Esophagus squamous epithelium (tissue), 4 donors: ENCODE measurements around the gene PDE7B.

Experiments used
- POLR2A ChIP-seq, 4 donors: fragments of 450-650 bp; IDR thresholded peaks; one replicate each; pipeline ENCODE4 v1.6.1; 2017; ENCODE audit warnings: antibody characterized with exemption in 4 of 4, mild to moderate bottlenecking in 4 of 4, moderate library complexity in 3 of 4
- TF ChIP-seq, protein P1 (sequence below), 6 experiments: fragments of 450-650 bp in 4 of 6; fragments of 200-600 bp in 2 of 6; sonication (generic) in 2 of 6; IDR thresholded peaks; one replicate each; pipeline ENCODE4 v1.5.1; 2016 to 2019; ENCODE audit warnings: antibody characterized with exemption in 6 of 6, mild to moderate bottlenecking in 4 of 6, moderate library complexity in 4 of 6

DNA sequence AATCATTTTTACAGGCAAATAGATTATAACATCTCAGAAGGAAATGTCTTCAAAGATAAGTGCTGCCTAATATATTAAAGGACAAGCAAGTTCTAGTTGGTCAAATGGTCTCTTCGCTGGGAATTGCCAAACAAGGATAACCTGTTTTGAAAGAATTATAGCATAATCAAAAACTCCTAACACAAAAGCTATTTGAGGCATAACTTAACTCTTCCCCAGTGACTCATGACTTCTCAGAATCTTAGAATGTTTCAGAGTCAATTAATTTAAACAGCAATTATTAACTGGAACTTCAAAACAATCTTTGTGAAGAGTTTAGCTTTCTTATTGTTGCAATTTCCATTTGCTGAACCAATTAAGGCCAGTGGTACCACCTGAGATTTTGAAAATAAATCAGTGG is 272.0 kb downstream of the PDE7B start:
- TF ChIP-seq, protein P1, sequence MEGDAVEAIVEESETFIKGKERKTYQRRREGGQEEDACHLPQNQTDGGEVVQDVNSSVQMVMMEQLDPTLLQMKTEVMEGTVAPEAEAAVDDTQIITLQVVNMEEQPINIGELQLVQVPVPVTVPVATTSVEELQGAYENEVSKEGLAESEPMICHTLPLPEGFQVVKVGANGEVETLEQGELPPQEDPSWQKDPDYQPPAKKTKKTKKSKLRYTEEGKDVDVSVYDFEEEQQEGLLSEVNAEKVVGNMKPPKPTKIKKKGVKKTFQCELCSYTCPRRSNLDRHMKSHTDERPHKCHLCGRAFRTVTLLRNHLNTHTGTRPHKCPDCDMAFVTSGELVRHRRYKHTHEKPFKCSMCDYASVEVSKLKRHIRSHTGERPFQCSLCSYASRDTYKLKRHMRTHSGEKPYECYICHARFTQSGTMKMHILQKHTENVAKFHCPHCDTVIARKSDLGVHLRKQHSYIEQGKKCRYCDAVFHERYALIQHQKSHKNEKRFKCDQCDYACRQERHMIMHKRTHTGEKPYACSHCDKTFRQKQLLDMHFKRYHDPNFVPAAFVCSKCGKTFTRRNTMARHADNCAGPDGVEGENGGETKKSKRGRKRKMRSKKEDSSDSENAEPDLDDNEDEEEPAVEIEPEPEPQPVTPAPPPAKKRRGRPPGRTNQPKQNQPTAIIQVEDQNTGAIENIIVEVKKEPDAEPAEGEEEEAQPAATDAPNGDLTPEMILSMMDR (IDR thresholded peaks at IDR 0.05), result no peak
- TF ChIP-seq POLR2A (IDR thresholded peaks at IDR 0.05), result no peak
